HG02973 (cell line): ENCODE results near the gene CDH8.
"Not testable (repeated sequence)": the region's sequence is repeated elsewhere in the genome, so short reads cannot be mapped to it uniquely, and the experiment has no call there.

Experiments used
- ATAC-seq: cut with Tn5 transposase; IDR thresholded peaks from one replicate; pipeline ENCODE4 v1.9.1; 2021; ENCODE audit warnings: moderate library complexity; ENCODE audit not compliant: unreplicated experiment

CDH8 gene

DNA sequence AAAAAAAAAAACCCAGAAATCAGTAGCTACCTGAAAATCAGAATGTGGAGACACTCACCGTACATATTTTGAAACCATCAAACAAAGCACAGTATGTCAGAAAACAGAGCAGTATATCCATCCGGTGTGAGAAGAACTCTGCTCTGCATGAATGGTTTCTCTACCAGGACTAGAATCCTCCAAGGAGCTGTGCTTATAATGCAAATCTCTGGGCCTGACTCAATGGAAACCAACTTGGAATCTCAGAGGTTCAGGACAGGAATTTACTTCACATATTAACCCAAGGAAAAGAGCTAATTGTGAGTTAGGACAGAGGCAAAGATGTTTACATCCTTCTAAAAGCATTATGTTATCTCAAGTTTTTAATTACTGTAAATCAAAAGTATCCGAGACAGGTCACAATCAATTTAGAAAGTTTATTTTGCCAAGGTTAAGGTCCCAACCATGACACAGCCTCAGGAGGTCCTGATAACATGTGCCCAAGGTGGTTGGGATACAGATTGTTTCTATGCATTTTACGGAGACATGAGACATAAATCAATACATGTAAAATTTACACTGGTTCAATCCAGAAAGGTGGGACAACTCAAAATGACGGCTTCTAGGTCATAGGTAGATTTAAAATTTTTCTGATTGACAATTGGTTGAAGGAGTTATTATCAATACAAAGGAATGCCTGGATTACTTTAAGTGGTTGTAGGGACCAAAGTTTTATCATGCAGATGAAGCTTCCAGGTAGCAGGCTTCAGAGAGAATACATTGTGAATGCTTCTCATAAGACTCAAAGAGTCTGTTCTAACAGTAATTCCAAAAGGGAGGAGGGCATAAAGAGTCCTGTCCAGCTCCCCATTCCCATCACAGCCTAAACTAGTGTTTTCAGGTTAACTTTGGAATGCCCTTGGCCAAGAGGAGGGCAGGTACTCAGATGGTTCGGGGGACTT, 164.1 kb downstream of the CDH8 start:
- no peak for ATAC-seq

DNA sequence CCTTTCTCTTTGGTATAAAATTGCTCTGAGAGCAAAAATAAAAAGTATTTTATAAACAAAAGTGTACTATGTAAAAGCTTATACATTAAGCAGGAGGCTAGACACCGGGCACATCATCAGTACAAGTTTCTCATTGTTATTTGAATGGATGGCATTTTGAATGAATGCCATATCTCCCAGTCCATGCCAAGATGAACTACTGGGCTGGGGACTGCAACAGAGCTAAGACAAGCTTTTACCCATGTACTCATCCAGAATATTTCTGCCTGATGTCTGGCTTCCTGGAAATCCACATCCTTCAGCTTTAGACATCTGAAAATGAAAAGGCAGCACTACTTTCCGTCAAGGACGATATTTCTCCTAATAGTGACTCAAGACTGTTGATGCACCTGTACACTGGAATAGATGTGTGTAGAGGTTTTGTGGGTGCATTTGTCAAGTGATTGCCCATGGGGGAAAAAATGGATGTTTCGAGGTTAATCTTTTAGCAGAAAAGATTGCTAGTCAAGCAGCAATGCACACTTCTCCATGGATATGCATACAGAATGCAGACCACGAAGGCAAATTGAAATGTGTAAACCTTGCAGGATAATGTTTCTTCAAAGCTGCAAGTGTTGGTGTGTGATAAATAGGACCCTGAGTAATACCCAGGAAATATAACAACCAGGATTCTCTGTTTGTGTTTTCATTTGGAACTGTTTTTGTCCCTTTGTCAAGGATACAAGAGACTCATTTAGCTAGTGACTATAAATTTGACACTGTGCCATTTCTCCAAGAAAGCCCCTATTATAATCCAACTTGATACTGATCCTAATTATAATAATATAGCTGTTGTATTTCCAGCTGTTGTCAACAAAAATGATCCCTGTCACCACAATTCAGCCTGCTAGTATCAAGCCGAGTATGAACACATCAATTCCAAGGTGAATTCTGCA, 173.8 kb downstream of the CDH8 start:
- no peak for ATAC-seq

DNA sequence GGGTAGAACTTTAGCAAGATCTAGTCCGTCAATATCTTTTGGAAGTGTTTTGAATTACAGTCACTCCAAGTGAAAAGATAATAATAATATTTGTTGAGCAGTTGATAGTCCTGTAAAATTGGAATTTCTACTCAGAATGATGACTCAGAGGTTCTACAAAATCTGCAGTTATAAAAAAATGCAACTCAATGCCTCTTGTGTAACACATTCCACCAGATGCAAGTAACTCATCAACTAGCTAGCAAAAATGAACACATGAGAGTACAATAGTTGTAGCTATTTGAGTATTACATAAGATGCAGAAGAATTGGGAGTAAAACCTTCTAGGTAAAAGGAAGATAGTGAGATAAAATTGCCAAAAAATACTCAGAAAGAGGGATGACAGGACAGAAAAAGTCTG, 177.2 kb downstream of the CDH8 start:
- ATAC-seq = no peak

DNA sequence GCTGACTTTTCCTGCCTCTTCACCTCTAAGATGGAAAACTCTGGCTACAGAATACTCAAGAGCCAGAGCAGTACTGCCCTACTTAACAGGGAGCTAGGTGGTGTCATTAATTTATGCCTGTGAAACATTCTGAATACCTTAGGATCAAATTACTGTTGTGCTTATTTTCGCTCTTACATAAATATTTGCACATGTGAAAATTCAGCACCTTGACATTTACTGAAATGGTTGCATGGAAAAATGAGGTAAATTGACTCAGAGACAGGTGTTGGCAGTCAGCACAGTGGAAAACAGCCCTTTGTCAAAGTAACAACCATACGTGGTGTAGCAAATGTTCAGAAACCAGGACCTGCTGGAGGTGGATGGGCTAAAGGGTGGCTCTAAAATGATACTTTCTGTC, 193.6 kb downstream of the CDH8 start:
- ATAC-seq = no peak

DNA sequence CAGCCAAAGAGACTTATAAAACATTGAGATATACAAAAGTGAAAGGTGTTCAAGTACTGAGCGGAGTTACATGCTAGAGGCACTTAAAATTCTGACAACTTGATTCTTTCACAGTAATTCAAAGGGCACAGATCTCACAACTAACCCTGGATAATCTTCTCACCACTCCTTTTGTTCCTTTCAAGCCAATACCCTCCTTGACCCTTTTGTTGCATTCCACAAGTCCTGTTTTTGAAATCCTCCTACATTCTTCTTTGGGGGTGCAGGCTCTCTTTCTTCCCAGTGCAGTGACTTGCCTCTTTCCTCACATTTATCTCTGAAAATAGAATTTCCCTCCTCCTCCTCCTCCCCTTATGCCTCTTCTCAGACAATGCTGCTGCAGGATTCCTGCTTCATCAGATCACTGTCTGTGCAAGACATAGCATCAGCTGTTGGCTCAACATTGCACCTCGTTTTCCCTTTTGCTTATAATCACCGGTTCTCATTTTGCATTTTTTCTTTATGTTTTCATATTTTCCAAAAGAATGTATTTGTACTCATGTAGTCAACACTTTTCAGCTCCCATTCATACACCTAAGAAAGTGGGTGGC, 199.3 kb downstream of the CDH8 start:
- no peak for ATAC-seq

DNA sequence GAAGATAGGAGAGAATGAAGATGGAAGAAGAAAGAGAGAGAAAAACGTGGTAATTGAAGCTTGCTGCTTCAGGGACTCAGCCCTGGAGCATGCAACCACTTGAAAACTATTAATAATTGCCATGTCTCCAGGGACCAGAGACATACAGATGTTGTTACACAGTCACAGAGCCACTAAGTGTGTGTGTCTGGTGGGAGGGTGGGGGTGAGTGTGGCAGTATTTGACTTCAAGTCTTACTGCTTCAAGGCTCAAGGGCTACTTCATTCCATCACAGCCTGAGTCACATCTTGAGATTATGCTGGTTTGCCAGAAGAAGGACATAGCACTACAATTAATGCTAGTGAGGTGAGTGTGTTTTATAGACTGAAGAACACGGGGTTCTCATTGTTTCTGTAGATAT, 202.2 kb downstream of the CDH8 start:
- no peak for ATAC-seq

DNA sequence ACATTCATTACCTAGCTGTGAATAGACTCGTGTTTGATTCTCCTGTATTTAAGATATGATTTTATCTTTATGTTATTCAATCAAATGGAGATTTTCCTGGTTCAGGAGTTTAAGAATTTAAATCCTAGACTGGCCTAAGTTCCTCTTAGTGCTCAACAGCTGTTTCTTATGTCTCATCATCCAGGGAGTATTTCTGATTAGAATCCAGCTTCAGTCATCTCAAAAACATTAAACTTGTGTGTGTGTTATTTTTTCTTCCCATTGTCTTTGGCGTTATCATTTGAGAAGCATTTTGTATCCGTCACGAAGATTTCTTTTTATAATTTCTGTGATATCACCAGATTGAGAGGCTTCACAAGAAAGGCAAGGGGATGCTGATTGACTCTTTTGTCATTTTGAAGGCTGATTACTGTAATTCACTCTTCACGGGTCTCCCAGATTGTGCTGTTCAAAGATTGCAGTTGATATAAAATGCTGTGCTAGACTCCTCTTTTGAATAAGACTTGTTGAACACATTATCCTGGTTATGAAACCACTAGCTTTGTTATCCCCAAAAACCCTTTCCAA, 204.8 kb downstream of the CDH8 start:
- ATAC-seq = no peak

DNA sequence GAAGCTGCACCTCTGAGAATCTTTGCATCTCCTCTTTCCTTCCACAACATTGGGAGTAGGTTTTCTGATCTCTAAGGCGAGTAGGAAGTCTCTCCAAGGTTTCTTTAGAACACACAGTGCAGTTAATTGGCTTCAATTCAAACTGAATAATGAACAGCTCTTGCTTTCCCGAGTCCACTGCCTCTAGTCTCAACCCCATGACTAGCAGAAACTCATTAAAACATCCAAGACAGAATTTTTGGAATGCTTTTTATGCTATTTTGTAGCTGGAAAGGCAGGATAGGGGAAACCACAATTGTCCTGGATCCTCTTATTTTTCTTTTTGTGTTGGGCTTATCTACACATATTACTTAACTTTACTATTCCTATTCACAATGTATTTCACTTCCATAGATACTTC, 206.6 kb downstream of the CDH8 start:
- no peak for ATAC-seq

DNA sequence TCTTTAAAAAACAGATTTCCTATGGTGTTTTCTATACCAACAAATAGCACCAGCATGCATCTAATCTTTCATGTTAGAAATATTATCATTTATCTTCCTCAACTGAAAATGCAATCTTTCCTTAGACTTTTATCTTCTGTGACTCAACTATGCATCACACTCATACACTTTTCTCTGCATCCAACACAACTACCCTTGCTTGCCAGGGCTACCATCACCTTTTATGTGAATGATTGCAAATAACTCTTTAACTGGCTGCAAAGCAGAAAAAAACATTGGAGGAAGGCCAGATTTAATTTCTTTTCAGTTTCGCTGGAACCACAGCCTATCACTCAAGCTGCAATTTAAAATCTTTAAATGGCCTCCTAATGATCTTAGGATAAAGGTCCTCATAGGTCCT, 212.9 kb downstream of the CDH8 start:
- no peak for ATAC-seq

DNA sequence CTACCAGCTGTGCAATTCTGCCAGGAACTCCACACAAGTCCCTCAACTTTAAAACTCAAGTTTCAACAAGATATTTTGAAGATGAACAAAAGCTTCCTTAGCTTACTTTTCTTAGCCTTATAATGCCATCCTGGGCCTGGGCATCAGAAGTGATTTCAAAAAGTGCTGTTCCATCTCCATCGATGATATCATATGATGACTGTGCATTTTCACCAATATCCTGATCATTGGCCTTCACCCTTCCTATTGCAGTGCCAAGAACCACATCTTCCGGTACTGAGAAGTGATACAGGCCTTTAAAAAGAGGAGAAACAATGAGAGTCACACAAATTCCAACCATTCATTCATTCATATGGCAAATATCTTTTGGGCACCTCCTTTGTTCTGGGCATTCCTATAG, 215.4 kb downstream of the CDH8 start:
- no peak for ATAC-seq

DNA sequence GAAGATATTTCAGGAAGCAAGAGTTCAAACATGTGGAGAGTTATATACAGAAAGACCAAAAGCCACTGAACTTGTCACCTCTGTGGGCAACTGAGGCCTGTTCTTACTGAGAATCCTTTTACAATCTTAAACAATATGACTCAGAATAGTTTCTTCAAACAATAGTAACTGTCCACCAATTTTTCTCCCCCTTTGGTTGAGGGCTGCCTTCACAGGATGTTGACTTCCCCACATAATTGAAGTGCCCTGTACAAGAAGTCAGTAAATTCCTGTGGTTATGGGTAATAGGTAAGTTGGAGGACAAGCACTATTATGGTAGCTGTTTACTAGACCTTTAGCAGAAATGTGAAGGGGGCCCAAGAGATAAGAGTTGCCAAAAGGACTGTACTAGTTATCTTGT, 215.8 kb downstream of the CDH8 start:
- ATAC-seq = no peak

DNA sequence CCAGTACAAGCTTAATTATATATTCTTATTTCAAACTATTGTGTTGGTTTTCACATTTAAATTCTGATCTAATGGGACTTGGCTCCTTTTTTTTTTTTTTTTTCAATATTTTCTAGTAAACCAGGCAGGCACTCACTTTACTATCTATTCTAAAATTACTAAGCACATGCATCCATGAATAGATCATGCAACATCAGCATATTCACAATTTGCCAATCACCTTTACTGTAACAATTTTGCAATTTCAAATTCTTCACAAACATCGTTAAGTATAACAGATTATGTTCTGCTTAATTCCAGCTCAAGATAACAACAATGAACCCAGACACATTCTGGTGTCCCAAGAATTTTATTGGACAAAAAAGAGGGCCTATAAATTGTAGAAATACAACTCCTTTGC, 217.4 kb downstream of the CDH8 start:
- no peak for ATAC-seq

DNA sequence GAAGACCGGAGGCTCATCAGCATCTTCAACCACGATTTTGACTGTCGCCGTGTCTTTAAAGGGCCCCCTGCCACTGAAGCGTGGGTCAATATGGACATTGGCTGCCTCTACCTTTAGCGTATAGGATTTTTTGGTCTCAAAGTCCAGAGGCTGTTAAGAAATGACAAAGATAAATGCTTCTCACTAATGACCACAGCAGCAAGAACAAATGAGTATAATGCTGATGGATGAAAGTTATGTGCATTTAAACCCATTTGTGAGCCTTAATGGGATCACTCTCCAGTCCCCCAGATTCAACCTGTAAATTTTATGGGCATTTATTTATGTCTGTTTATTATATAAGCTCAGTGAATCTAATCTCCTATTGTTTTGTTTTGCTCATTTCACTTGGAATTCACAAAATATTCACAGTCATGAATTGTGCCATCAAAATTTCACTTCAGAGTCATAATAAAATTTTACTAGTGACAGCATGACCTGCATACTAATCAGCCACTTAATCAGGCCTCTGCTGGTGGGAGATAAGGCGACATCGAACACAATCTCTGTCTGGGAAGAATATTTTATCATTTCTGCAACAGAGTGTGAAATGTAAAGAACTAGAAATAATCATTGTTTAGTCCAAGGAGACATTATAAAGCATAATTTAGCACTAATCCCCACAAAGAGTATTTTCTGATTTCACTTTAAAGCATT, 218.5 kb downstream of the CDH8 start:
- no peak for ATAC-seq

DNA sequence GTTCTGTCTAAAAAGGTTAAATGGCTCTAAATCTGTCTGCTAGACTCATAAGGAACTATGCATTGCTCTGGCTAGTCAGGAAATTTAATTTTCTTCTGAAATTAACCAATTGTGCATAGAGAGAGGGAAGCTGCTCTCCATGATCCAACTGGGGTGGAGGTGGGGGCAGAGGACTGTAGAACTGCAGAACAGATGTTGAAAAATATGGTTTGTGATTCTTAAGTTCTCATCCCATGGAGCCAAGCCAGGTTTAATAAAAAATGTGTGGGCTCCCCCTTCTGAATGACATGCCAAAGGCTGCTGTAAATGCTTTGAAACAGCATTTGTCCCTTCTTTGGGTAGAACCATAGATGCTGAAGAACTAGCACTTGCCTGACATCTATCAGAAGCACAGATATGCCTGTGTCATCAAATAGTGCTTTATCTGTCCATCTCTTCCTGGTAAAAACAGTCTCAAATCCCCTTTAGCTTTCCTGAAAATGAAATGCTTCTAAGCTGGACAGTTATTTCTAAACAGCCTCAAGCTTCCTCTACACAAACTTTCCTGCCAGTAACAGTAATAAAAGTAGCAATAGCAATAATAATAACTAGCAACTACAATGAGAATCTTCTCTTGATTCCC, 221.4 kb downstream of the CDH8 start:
- ATAC-seq = no peak

DNA sequence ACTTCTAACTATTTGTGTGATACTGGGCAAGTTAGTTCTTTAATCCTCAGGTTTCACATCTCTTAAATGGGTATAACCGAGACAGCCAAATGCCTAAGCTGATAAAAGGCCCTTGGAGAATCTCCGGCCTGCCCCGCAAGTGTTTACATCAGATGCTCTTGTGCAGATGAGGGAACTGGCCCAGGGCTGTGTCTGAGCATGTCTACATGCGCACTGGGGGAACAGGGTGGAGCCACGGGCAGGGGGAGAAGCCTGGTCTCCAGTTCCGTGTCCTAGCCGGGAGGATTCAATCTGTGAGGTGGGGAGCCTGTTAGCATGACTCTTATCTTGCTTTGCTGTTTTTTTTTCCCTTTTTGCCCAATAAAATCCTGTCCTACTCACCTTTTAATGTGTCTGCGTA, 222.9 kb downstream of the CDH8 start:
- ATAC-seq = no peak

DNA sequence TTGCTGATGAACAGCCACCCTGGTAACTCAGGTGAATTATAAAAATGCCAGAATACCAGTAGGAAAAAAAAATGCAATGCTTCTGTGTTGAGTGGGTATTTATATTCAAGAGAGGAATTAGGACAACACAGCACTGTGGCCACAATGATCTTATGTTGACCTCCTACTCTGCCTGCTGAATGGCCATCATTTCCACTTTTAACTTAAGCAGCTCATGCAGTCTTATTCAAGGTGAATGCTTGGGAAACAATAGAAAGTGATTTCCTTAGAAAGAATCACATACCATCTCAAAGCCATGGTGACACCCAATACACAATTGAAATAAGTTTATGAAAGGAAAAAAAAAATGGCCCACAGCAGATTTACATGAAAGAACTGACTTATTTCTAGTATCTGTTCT, 224.0 kb downstream of the CDH8 start:
- no peak for ATAC-seq

DNA sequence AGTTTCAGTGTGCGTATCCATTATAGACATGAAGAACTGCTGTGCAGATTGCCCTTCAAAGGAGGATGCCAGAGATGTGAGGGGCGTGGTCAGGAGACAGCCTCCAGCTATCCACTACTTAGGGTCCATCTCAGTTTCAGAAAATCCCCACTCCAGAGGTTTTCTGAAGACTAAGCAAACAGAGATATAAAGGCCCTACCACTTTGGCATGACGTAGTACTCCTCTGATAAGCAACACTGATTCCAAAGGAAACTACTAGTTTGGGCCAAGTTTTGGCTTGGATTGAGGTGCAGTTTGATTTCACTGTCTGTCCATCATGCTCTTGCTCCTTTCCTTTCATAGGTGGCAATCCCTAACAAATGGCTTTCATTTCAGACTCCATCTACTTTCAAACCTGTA, 228.7 kb downstream of the CDH8 start:
- ATAC-seq = no peak

DNA sequence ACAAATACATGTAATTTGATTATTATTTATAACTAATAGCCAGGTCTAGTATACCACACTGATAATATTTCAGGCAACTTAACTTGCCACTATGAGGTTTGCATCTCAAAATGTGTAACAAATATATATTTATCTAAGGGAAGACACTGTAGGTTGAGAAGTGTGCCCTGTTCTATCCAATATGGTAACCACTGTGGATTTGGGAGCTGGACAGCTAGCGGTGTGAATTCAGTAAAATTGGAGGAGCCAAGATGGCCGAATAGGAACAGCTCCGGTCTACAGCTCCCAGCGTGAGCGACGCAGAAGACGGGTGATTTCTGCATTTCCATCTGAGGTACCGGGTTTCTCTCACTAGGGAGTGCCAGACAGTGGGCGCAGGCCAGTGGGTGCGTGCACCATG, 235.0 kb downstream of the CDH8 start:
- not testable (repeated sequence) for ATAC-seq

DNA sequence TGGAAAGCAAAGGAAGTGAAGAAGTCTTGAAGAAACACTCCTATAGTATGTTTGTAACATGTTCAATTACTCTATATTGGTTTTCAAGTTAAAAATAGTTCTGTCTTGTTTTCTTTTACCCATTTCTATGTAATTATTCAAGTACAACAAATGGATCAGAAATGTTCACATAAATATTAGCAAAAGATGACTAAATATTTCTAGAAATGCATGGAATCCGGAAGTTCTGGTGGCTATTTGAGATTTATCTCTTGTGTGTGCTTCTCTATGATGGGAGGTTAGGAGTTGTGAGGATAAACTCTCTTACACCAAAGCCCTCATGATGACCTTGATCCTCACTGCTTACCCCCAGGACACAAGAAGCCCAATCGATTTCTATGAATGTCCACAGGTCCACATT, 237.5 kb downstream of the CDH8 start:
- ATAC-seq = no peak

DNA sequence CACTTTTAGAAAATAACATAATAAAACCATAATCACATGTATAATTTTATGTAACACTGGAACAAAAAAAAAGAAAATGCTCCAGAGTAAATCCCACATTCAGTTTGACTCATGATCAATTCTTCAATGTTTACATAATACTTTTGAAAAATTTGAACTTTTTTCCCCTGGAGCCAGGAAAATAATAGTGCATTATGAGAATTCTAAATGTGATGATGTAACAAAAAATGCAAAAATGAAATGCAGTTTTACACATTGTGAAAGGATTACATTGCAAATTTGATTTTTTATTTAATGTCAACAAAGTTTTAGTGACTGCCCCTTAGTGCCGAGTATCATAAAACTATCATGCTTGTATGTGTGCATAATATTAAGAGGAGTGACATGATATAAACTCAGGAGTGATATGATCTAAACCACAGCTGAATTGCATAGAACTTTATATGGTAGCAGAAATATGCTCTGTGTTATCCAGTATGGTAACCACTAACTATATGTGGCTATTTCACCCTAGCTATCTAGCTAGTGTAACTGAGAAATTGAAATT, 238.2 kb downstream of the CDH8 start:
- no peak for ATAC-seq
